A673 (cell line): Measurements from ENCODE around the gene PTGDS. TPM values are rescaled to one million over a fixed set of nuclear protein-coding genes. Genes with fewer than 3 reads are reported as not detected.

ENCODE experiments used
- BruUV-seq: library from RNA; stranded (reverse); fragments of 400-500 nt; replicated peaks from 2 replicates; lab custom pipeline; 2021; lab: Mats Ljungman, UMichigan
- CTCF ChIA-PET: fragments of 300-600 bp; sonication (Branson Sonifier 250); formaldehyde crosslinking; loops from one replicate; lab custom pipeline; 2022; ENCODE audit warnings: antibody characterized with exemption; lab: Charles Lee
- POLR2A ChIA-PET: fragments of 300-600 bp; sonication (Branson Sonifier 250); formaldehyde crosslinking; loops from one replicate; lab custom pipeline; 2022; ENCODE audit warnings: antibody characterized with exemption; ENCODE audit not compliant: low non-redundant PET; lab: Charles Lee
- DNase-seq: peaks from one replicate; pipeline ENCODE4 v3.0.0-alpha.2; 2015; ENCODE audit warnings: low spot score
- H3K27ac ChIP-seq: fragments of 200-600 bp; sonication (generic); 2 replicates; pipeline ENCODE4 v1.5.1; 2016; ENCODE audit warnings: mixed run types, low read depth, mild to moderate bottlenecking, mixed read lengths, antibody characterized with exemption, low read length; ENCODE audit not compliant: poor library complexity, severe bottlenecking
- H3K27me3 ChIP-seq: fragments of 200-600 bp; sonication (generic); replicated peaks from 2 replicates; pipeline ENCODE4 v1.6.1; 2017; ENCODE audit warnings: mixed run types, low read depth, mild to moderate bottlenecking, mixed read lengths, antibody characterized with exemption, low read length; ENCODE audit not compliant: insufficient read depth, poor library complexity
- H3K36me3 ChIP-seq: fragments of 200-600 bp; sonication (generic); 2 replicates; pipeline ENCODE4 v1.6.1; 2016; ENCODE audit warnings: mixed run types, mild to moderate bottlenecking, mixed read lengths, antibody characterized with exemption, low read length; ENCODE audit not compliant: insufficient read depth, poor library complexity, severe bottlenecking
- H3K4me1 ChIP-seq: fragments of 200-600 bp; sonication (generic); 2 replicates; pipeline ENCODE4 v1.6.1; 2017; ENCODE audit warnings: mixed run types, mild to moderate bottlenecking, mixed read lengths, antibody characterized with exemption, low read length; ENCODE audit not compliant: insufficient read depth, poor library complexity, severe bottlenecking
- H3K4me3 ChIP-seq: fragments of 200-600 bp; sonication (generic); 2 replicates; pipeline ENCODE4 v1.5.1; 2016; ENCODE audit warnings: low read depth, mixed run types, mild to moderate bottlenecking, mixed read lengths, low read length; ENCODE audit not compliant: poor library complexity, severe bottlenecking
- H3K9me3 ChIP-seq: fragments of 200-600 bp; sonication (generic); 2 replicates; pipeline ENCODE4 v1.6.1; 2016; ENCODE audit warnings: mixed run types, low read depth, mild to moderate bottlenecking, mixed read lengths, antibody characterized with exemption, low read length; ENCODE audit not compliant: poor library complexity, severe bottlenecking
- CTCF ChIP-seq: fragments of 300-800, 200-600 bp; sonication (generic); conservative IDR thresholded peaks from 2 replicates; pipeline ENCODE4 v1.5.1; 2017; ENCODE audit warnings: low read depth, mild to moderate bottlenecking, antibody characterized with exemption, low read length, moderate library complexity, mixed read lengths
- EZH2 ChIP-seq: fragments of 200-600 bp; sonication (generic); IDR thresholded peaks from 2 replicates; pipeline ENCODE4 v1.6.1; 2017; ENCODE audit warnings: borderline replicate concordance, low read depth, mild to moderate bottlenecking, mixed read lengths, antibody characterized with exemption, low read length; ENCODE audit not compliant: poor library complexity, severe bottlenecking
- intact Hi-C: fragments of 100-400 bp; cut with micrococcal nuclease; formaldehyde crosslinking; loops from one replicate; pipeline ENCODE4 v1.10.0; 2022; ENCODE audit not compliant: unreplicated experiment
- total RNA-seq: library from RNA; stranded (reverse); gene quantifications from 2 replicates; pipeline ENCODE4 v1.2.3, GENCODE V29; 2021

The PTGDS gene
- total RNA-seq, 1 experiment from 2014 or later, result not detected

GRCh38 chr9:136974817-136975535 is 2.3 kb upstream of the PTGDS start:
- no peak overlapping the region for H3K4me3 ChIP-seq
- H3K36me3 ChIP-seq, result no peaks in the 10 kb centered on the region
- H3K9me3 ChIP-seq, result no peaks in the 10 kb centered on the region
- H3K4me1 ChIP-seq, result no peaks in the 10 kb centered on the region
- POLR2A ChIA-PET, result interaction anchor here (0.6 kb wide), 1 partner anchor 431 kb away, joined by 6 read pairs; no protein-coding TSS in a partner anchor
- no peak for TF ChIP-seq EZH2
- no peak for TF ChIP-seq CTCF
- intact Hi-C loops, result no loop called here
- CTCF ChIA-PET, result interaction anchor here (0.8 kb wide), 1 partner anchor 60 kb away, joined by 3 read pairs; no protein-coding TSS in a partner anchor
- no TSS peak for BruUV-seq
- H3K27me3 ChIP-seq, result no peaks in the 10 kb centered on the region
- H3K27ac ChIP-seq, result no peak overlapping the region
- DNase-seq, result no peak

- no peak overlapping the region for H3K4me3 ChIP-seq
- POLR2A ChIA-PET, result interaction anchor here (0.6 kb wide), 1 partner anchor 430 kb away, joined by 6 read pairs; no protein-coding TSS in a partner anchor
- no peaks in the 10 kb centered on the region for H3K36me3 ChIP-seq
- no peaks in the 10 kb centered on the region for H3K9me3 ChIP-seq
- H3K27ac ChIP-seq, result no peak overlapping the region
- no peaks in the 10 kb centered on the region for H3K27me3 ChIP-seq
- CTCF ChIA-PET, result no interaction called here
- H3K4me1 ChIP-seq, result no peaks in the 10 kb centered on the region
- no peak for DNase-seq
- intact Hi-C loops, result no loop called here
- BruUV-seq, result no TSS peak
- TF ChIP-seq CTCF (peak; percentile 28; the same call in 1 of the 2 replicates), EZH2 (no peak)
These were observed 1.7 kb upstream of the PTGDS start for GRCh38 chr9:136975644-136976043.

GRCh38 chr9:136977649-136978072 is 357 bp downstream of the PTGDS start:
- Histone ChIP-seq H3K27ac (no peak overlapping the region), H3K4me3 (peak overlapping the region; percentile 50), H3K4me1 (no peaks in the 10 kb centered on the region), H3K27me3 (no peaks in the 10 kb centered on the region), H3K36me3 (no peaks in the 10 kb centered on the region), H3K9me3 (no peaks in the 10 kb centered on the region)
- POLR2A ChIA-PET, result no interaction called here
- intact Hi-C loops, result no loop called here
- no peak for TF ChIP-seq CTCF
- TF ChIP-seq EZH2, result no peak
- no peak for DNase-seq
- CTCF ChIA-PET, result interaction anchor here (0.6 to 0.7 kb wide), 3 partner anchors 14 to 259 kb away, joined by 4 to 9 read pairs (median 8); partner anchors contain the start of gene NPDC1
- BruUV-seq, result no TSS peak
